T-helper 17 cell (primary cell): ENCODE results near the gene SPATA12. TPM values are rescaled to one million over a fixed set of nuclear protein-coding genes. Genes with fewer than 3 reads are reported as not detected.
"Not testable (repeated sequence)": the region's sequence is repeated elsewhere in the genome, so short reads cannot be mapped to it uniquely, and the experiment has no call there.

Source experiments
- ATAC-seq: fragments of 150-1000 bp; cut with Tn5 transposase; 2 replicates; pipeline ENCODE4 v1.10.0; 2021; ENCODE audit warnings: mild to moderate bottlenecking, moderate library complexity
- DNase-seq, 3 donors: peaks; one replicate each; pipeline versions ENCODE4 v3.0.0 to v3.0.0-alpha.2; 2020 to 2021
- H3K9me3 ChIP-seq: one replicate; pipeline ENCODE4 v1.7.0; 2013; ENCODE audit warnings: low read length, mild to moderate bottlenecking; ENCODE audit not compliant: control insufficient read depth, poor library complexity, severe bottlenecking
- H3K27ac Mint-ChIP-seq: one replicate; pipeline ENCODE4 v1.8.0; 2022; ENCODE audit warnings: mild to moderate bottlenecking, moderate library complexity, mixed read lengths
- H3K27me3 Mint-ChIP-seq: one replicate; pipeline ENCODE4 v1.8.0; 2022; ENCODE audit warnings: mixed read lengths
- H3K36me3 Mint-ChIP-seq: one replicate; pipeline ENCODE4 v1.8.0; 2022; ENCODE audit warnings: low read depth, mixed read lengths
- H3K4me1 Mint-ChIP-seq: one replicate; pipeline ENCODE4 v1.8.0; 2022; ENCODE audit warnings: mild to moderate bottlenecking, mixed read lengths
- H3K4me3 Mint-ChIP-seq: one replicate; pipeline ENCODE4 v1.8.0; 2022; ENCODE audit warnings: mild to moderate bottlenecking, moderate library complexity, mixed read lengths
- total RNA-seq, 4 donors: library from RNA in 2 of 4; stranded (reverse) in 2 of 4; gene quantifications; one replicate each; pipeline ENCODE4 v1.2.3 and lab custom pipeline; 2022 to 2026

SPATA12 gene
- total RNA-seq, 2 donors from 2014 or later, result not detected

DNA sequence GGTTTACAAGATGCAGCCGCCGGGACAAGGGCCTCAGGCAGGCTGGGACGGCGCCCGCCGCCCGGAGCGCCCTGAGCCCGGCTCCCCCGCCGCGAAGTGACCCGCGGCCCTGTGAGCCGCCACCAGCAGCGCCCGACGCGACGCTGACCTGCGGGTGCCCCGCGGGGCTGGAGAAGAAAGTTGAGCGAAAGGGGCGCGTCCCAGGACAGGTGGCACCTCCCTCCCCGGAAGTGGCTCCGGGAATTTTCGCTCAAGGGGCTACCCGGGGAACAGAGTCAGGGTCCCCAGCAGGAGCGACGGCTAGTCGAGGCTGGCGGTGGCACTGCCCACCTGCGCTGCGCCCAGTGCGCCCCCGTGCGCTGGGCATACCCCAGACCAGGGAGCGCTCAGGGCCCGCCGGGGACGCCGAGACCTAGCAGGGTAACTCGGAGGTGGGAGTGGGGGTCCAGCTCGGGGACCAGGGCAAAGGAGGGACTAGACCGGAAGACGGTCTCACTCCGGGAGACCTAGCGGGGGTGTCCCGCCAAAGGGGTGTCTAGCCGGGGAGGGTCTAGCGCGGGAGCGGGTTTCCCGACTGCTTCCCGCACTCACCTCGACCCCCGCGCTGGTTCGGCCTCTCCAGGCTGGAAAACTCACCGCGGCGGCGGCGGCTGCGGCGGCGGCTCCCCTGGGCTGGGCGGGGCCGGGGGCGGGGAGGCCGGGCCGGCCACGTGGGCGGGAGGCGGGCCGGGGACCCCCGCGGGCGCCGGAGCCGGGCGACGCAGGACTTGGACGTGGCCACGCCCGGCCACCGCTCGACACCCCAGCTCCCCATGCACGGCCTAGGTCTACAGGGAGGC, 18.4 kb downstream of the SPATA12 start:
- peaks cover 2% of the 10 kb centered on the region for H3K36me3 Mint-ChIP-seq
- no peak for DNase-seq
- H3K4me3 Mint-ChIP-seq, result peak overlapping the region; percentile 77
- peaks cover 59% of the 10 kb centered on the region for H3K27me3 Mint-ChIP-seq
- peaks cover 2% of the 10 kb centered on the region for H3K4me1 Mint-ChIP-seq
- H3K9me3 ChIP-seq, result no peaks in the 10 kb centered on the region
- peak; percentile 47 for ATAC-seq
- no peak overlapping the region for H3K27ac Mint-ChIP-seq

DNA sequence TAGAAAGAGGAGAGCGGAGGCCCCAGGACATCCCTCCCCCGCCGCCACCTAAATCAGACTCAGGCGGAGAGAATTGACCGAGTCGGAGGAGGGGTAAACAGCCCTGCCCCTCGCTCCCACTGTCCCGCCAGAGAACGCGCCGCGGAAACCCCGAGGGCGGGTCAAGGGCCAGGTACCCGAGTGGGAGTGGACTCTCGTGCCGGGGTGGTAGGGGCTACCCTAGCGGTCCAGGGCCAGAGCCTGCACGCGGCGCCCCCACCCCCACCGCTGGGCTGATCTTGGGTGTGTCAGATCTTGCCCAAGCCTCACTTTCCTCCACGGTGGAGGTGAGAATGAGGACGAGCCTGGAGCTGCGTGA, 19.0 kb downstream of the SPATA12 start:
- DNase-seq (no peak), ATAC-seq (no peak)
- Mint-ChIP-seq H3K27ac (no peak overlapping the region), H3K4me3 (peak overlapping the region; percentile 77), H3K4me1 (peaks cover 2% of the 10 kb centered on the region), H3K36me3 (peaks cover 2% of the 10 kb centered on the region), H3K27me3 (peaks cover 53% of the 10 kb centered on the region)
- no peaks in the 10 kb centered on the region for H3K9me3 ChIP-seq

- Mint-ChIP-seq H3K27me3 (peaks cover 46% of the 10 kb centered on the region), H3K27ac (no peak overlapping the region), H3K36me3 (peaks cover 2% of the 10 kb centered on the region), H3K4me1 (peaks cover 2% of the 10 kb centered on the region), H3K4me3 (peak overlapping the region; percentile 58)
- no peaks in the 10 kb centered on the region for H3K9me3 ChIP-seq
- no peak for DNase-seq
- no peak for ATAC-seq
These were observed 19.7 kb downstream of the SPATA12 start for GRCh38 chr3:57080171-57080570.

- DNase-seq (no peak), ATAC-seq (no peak)
- Mint-ChIP-seq H3K4me3 (no peak overlapping the region), H3K27me3 (peaks cover 37% of the 10 kb centered on the region), H3K36me3 (peaks cover 2% of the 10 kb centered on the region), H3K4me1 (peaks cover 2% of the 10 kb centered on the region), H3K27ac (no peak overlapping the region)
- no peaks in the 10 kb centered on the region for H3K9me3 ChIP-seq
These were observed 20.7 kb downstream of the SPATA12 start for GRCh38 chr3:57081173-57081572.

GRCh38 chr3:57082481-57082880, 22.0 kb downstream of the SPATA12 start:
- H3K4me1 Mint-ChIP-seq, result peaks cover 2% of the 10 kb centered on the region

GRCh38 chr3:57083266-57083995, 23.0 kb downstream of the SPATA12 start:
- H3K4me1 Mint-ChIP-seq, DNase-seq, H3K36me3 Mint-ChIP-seq, H3K4me3 Mint-ChIP-seq, H3K9me3 ChIP-seq, ATAC-seq, H3K27ac Mint-ChIP-seq: not testable (repeated sequence)
- H3K27me3 Mint-ChIP-seq, result peaks cover 20% of the 10 kb centered on the region

More at GRCh38 chr3:57082481-57082880, 22.0 kb downstream of the SPATA12 start:
- H3K9me3 ChIP-seq, result no peaks in the 10 kb centered on the region
- Mint-ChIP-seq H3K36me3 (no peaks in the 10 kb centered on the region), H3K27me3 (peaks cover 24% of the 10 kb centered on the region), H3K4me3 (no peak overlapping the region), H3K27ac (no peak overlapping the region)
- ATAC-seq (no peak), DNase-seq (no peak)

DNA sequence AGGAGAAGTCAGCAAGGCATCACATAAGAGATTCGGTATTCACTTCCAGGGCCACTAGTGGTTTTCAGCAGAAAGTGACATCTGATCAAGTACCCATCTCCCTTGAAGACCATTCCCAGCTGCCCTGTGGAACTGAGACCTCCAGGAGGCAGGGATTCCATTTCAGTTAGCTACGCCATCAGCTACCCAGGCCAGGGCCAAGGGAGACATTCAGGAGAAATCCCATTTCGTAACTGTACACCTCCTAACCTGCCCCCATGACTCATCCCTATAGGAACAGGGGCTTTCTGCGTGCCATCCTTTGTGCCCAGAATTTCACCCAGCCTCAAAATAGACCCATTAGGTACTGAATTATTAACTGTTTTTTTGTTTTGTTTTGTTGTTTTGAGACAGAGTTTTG, 24.7 kb downstream of the SPATA12 start:
- DNase-seq (no peak), ATAC-seq (no peak)
- H3K27me3 Mint-ChIP-seq, result peaks cover 27% of the 10 kb centered on the region
- no peaks in the 10 kb centered on the region for H3K4me1 Mint-ChIP-seq
- no peaks in the 10 kb centered on the region for H3K9me3 ChIP-seq
- no peak overlapping the region for H3K4me3 Mint-ChIP-seq
- H3K36me3 Mint-ChIP-seq, result no peaks in the 10 kb centered on the region
- no peak overlapping the region for H3K27ac Mint-ChIP-seq

- no peak overlapping the region for H3K27ac Mint-ChIP-seq
- H3K27me3 Mint-ChIP-seq, result peaks cover 17% of the 10 kb centered on the region
- no peak for DNase-seq
- no peaks in the 10 kb centered on the region for H3K9me3 ChIP-seq
- H3K4me3 Mint-ChIP-seq, result no peak overlapping the region
- ATAC-seq, result no peak
- no peaks in the 10 kb centered on the region for H3K36me3 Mint-ChIP-seq
- H3K4me1 Mint-ChIP-seq, result peaks cover 2% of the 10 kb centered on the region
These were observed 25.7 kb downstream of the SPATA12 start for GRCh38 chr3:57086201-57086600.

- ATAC-seq, result no peak
- no peaks in the 10 kb centered on the region for H3K36me3 Mint-ChIP-seq
- no peak for DNase-seq
- H3K9me3 ChIP-seq, result no peaks in the 10 kb centered on the region
- H3K4me3 Mint-ChIP-seq, result no peak overlapping the region
- H3K27me3 Mint-ChIP-seq, result peaks cover 13% of the 10 kb centered on the region
- H3K4me1 Mint-ChIP-seq, result peaks cover 2% of the 10 kb centered on the region
- no peak overlapping the region for H3K27ac Mint-ChIP-seq
These were observed 27.1 kb downstream of the SPATA12 start for GRCh38 chr3:57087361-57088092.

- no peak overlapping the region for H3K27ac Mint-ChIP-seq
- DNase-seq (no peak), ATAC-seq (no peak)
- H3K4me3 Mint-ChIP-seq, result no peak overlapping the region
- H3K36me3 Mint-ChIP-seq, result no peaks in the 10 kb centered on the region
- no peaks in the 10 kb centered on the region for H3K9me3 ChIP-seq
- peaks cover 13% of the 10 kb centered on the region for H3K27me3 Mint-ChIP-seq
- peaks cover 2% of the 10 kb centered on the region for H3K4me1 Mint-ChIP-seq
These were observed 28.0 kb downstream of the SPATA12 start for GRCh38 chr3:57088503-57088902.

DNA sequence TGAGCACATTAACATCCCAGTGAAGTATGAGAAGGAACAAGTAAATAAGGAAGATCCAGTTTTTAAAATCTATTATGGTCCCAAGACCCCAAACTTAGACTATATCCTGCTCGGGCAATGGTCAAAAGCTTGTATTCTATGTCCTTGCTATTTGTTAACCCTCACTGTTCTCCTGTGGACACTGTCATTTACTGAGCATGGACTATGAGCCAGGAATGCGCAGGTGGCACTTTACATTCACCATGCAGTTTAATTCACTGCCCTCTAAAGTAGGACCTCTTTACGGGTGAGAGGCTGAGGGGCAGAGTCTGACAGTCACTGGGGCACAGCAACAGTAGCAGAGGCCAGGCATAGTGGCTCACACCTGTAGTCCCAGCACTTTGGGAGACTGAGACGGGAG, 28.6 kb downstream of the SPATA12 start:
- no peak overlapping the region for H3K4me3 Mint-ChIP-seq
- ATAC-seq (no peak), DNase-seq (no peak)
- H3K4me1 Mint-ChIP-seq, result peaks cover 2% of the 10 kb centered on the region
- H3K36me3 Mint-ChIP-seq, result no peaks in the 10 kb centered on the region
- H3K9me3 ChIP-seq, result no peaks in the 10 kb centered on the region
- peaks cover 13% of the 10 kb centered on the region for H3K27me3 Mint-ChIP-seq
- no peak overlapping the region for H3K27ac Mint-ChIP-seq

- H3K9me3 ChIP-seq, result no peaks in the 10 kb centered on the region
- Mint-ChIP-seq H3K27me3 (peaks cover 24% of the 10 kb centered on the region), H3K27ac (no peak overlapping the region), H3K4me1 (peaks cover 4% of the 10 kb centered on the region), H3K4me3 (no peak overlapping the region), H3K36me3 (no peaks in the 10 kb centered on the region)
- ATAC-seq (no peak), DNase-seq (no peak)
These were observed 31.2 kb downstream of the SPATA12 start for GRCh38 chr3:57091521-57092273.

- no peak overlapping the region for H3K27ac Mint-ChIP-seq
- ATAC-seq (no peak), DNase-seq (no peak)
- H3K9me3 ChIP-seq, result no peaks in the 10 kb centered on the region
- H3K4me3 Mint-ChIP-seq, result no peak overlapping the region
- no peaks in the 10 kb centered on the region for H3K36me3 Mint-ChIP-seq
- H3K4me1 Mint-ChIP-seq, result peaks cover 4% of the 10 kb centered on the region
- peaks cover 20% of the 10 kb centered on the region for H3K27me3 Mint-ChIP-seq
These were observed 33.0 kb downstream of the SPATA12 start for GRCh38 chr3:57093489-57093888.
